ENCODE data around the gene SHC4. TPM values are rescaled to one million over a fixed set of nuclear protein-coding genes. Genes with fewer than 3 reads are reported as not detected.
"Not testable (repeated sequence)": the region's sequence is repeated elsewhere in the genome, so short reads cannot be mapped to it uniquely, and the experiment has no call there.

SHC4 gene
- total RNA-seq, 2 donors from 2014 or later = 0.29 to 0.58 TPM

- WGBS, 2 experiments (ENCODE audit: insufficient coverage in 1 of 2, insufficient read length in 1 of 2) = 98 to 100% methylated on average over 1 to 3 of the region's 3 CpGs
- no peak overlapping the region for H3K4me3 ChIP-seq (ENCODE audit: low read length)
These were observed 49.0 kb downstream of the SHC4 start for GRCh38 chr15:48914717-48915116.

GRCh38 chr15:48913141-48913540, 50.6 kb downstream of the SHC4 start:
- Histone ChIP-seq H3K36me3 (ENCODE audit: control insufficient read depth, insufficient read depth, low read length) (no peaks in the 10 kb centered on the region), H3K9ac (ENCODE audit: extremely low read depth, low read length, poor library complexity, severe bottlenecking) (no peak overlapping the region), H3K27ac (ENCODE audit: low read depth, low read length) (no peak overlapping the region), H3K4me3 (ENCODE audit: low read length) (no peak overlapping the region), H3K9me3 (ENCODE audit: control insufficient read depth, low read length) (no peaks in the 10 kb centered on the region), H3K4me1 (ENCODE audit: control insufficient read depth, insufficient read depth, low read length) (no peaks in the 10 kb centered on the region), H3K27me3 (ENCODE audit: control insufficient read depth, insufficient read depth, low read length, poor library complexity, severe bottlenecking) (no peaks in the 10 kb centered on the region)
- 96 to 98% methylated on average over 4 of the region's 4 CpGs for WGBS, 2 experiments (ENCODE audit: insufficient coverage in 1 of 2, insufficient read length in 1 of 2)
- Mint-ChIP-seq H3K36me3 (ENCODE audit: low read depth) (no peaks in the 10 kb centered on the region), H3K4me3 (no peak overlapping the region), H3K9me3 (no peaks in the 10 kb centered on the region), H3K4me1 (peaks cover 15% of the 10 kb centered on the region), H3K27me3 (ENCODE audit: insufficient read depth) (peaks cover 6% of the 10 kb centered on the region), H3K27ac (no peak overlapping the region)
- no peak for DNase-seq
- TF ChIP-seq CTCF (conservative IDR thresholded peaks at IDR 0.05) = no peak

More at GRCh38 chr15:48914717-48915116, 49.0 kb downstream of the SHC4 start:
- Histone ChIP-seq H3K27ac (ENCODE audit: low read depth, low read length) (no peak overlapping the region), H3K9me3 (ENCODE audit: control insufficient read depth, low read length) (no peaks in the 10 kb centered on the region), H3K36me3 (ENCODE audit: control insufficient read depth, insufficient read depth, low read length) (no peaks in the 10 kb centered on the region), H3K27me3 (ENCODE audit: control insufficient read depth, insufficient read depth, low read length, poor library complexity, severe bottlenecking) (no peaks in the 10 kb centered on the region), H3K4me1 (ENCODE audit: control insufficient read depth, insufficient read depth, low read length) (no peaks in the 10 kb centered on the region), H3K9ac (ENCODE audit: extremely low read depth, low read length, poor library complexity, severe bottlenecking) (no peak overlapping the region)
- H3K36me3 Mint-ChIP-seq (ENCODE audit: low read depth) = no peaks in the 10 kb centered on the region
- H3K4me1 Mint-ChIP-seq = peaks cover 7% of the 10 kb centered on the region
- no peak for DNase-seq
- H3K4me3 Mint-ChIP-seq = no peak overlapping the region
- H3K9me3 Mint-ChIP-seq = no peaks in the 10 kb centered on the region
- H3K27ac Mint-ChIP-seq = no peak overlapping the region
- TF ChIP-seq CTCF (conservative IDR thresholded peaks at IDR 0.05) = peak; percentile 47
- H3K27me3 Mint-ChIP-seq (ENCODE audit: insufficient read depth) = peaks cover 4% of the 10 kb centered on the region

DNA sequence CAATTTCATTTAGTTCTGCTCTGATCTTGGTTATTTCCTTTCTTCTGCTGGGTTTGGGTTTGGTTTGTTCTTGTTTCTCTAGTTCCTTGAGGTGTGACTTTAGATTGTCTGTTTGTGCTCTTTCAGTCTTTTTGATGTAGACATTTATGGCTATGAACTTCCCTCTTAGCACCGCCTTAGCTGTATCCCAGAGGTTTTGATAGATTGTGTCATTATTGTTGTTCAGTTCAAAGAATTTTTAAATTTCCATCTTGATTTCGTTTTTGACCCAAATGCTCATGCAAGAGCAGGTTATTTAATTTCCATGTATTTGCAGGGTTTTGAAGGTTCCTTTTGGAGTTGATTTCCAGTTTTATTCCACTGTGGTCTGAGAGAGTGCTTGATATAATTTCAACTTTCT, 53.2 kb downstream of the SHC4 start:
- not testable (repeated sequence) for H3K36me3 Mint-ChIP-seq (ENCODE audit: low read depth); H3K27me3 ChIP-seq (ENCODE audit: control insufficient read depth, insufficient read depth, low read length, poor library complexity, severe bottlenecking); H3K4me3 Mint-ChIP-seq; H3K9ac ChIP-seq (ENCODE audit: extremely low read depth, low read length, poor library complexity, severe bottlenecking); H3K4me1 ChIP-seq (ENCODE audit: control insufficient read depth, insufficient read depth, low read length); H3K27ac Mint-ChIP-seq; DNase-seq; H3K9me3 ChIP-seq (ENCODE audit: control insufficient read depth, low read length); H3K27me3 Mint-ChIP-seq (ENCODE audit: insufficient read depth); H3K9me3 Mint-ChIP-seq; H3K36me3 ChIP-seq (ENCODE audit: control insufficient read depth, insufficient read depth, low read length); H3K27ac ChIP-seq (ENCODE audit: low read depth, low read length); H3K4me3 ChIP-seq (ENCODE audit: low read length)
- 69 to 83% methylated on average over 1 to 2 of the region's 2 CpGs for WGBS, 2 experiments (ENCODE audit: insufficient coverage in 1 of 2, insufficient read length in 1 of 2)
- peaks cover 15% of the 10 kb centered on the region for H3K4me1 Mint-ChIP-seq

DNA sequence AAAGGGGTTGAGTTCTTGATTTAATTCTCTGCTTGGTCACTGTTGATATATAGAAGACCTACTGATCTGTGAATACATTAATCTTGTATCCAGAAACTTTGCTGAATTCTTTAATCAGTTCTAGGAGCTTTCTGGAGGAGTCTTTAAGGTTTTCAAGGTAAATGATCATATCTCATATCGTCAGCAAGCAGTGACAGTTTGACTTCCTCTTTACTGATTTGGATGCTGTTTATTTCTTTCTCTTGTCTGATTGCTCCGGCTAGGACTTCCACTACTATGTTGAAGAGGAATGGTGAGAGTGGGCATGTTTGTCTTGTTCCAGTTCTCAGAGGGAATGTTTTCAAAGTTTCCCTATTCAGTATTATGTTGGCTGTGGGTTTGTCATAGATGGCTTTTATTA, 54.4 kb downstream of the SHC4 start:
- not testable (repeated sequence) for H3K36me3 Mint-ChIP-seq (ENCODE audit: low read depth); H3K27me3 ChIP-seq (ENCODE audit: control insufficient read depth, insufficient read depth, low read length, poor library complexity, severe bottlenecking); H3K4me3 ChIP-seq (ENCODE audit: low read length); H3K4me1 ChIP-seq (ENCODE audit: control insufficient read depth, insufficient read depth, low read length); H3K36me3 ChIP-seq (ENCODE audit: control insufficient read depth, insufficient read depth, low read length); H3K4me3 Mint-ChIP-seq; H3K27ac Mint-ChIP-seq; H3K27me3 Mint-ChIP-seq (ENCODE audit: insufficient read depth); H3K9me3 Mint-ChIP-seq; H3K9me3 ChIP-seq (ENCODE audit: control insufficient read depth, low read length); H3K9ac ChIP-seq (ENCODE audit: extremely low read depth, low read length, poor library complexity, severe bottlenecking); DNase-seq; H3K27ac ChIP-seq (ENCODE audit: low read depth, low read length)
- WGBS, 2 experiments (ENCODE audit: insufficient coverage in 1 of 2, insufficient read length in 1 of 2) = 75 to 92% methylated on average over 1 to 2 of the region's 2 CpGs
- peaks cover 15% of the 10 kb centered on the region for H3K4me1 Mint-ChIP-seq

All from endodermal cell (in vitro differentiated cells).